ENCODE measurements around the gene MTCL1.

Gene MTCL1

GRCh38 chr18:8776013-8776943 lies 70.9 kb downstream of the MTCL1 start:
- FAIRE-seq: no peak

GRCh38 chr18:8777846-8778245 lies 72.5 kb downstream of the MTCL1 start:
- no peak for FAIRE-seq

GRCh38 chr18:8778386-8778785 lies 73.0 kb downstream of the MTCL1 start:
- no peak for FAIRE-seq

- no peak for FAIRE-seq
Measured at GRCh38 chr18:8778824-8779223, 73.5 kb downstream of the MTCL1 start.

- no peak for FAIRE-seq
Measured at GRCh38 chr18:8779251-8779650, 73.9 kb downstream of the MTCL1 start.

GRCh38 chr18:8780227-8780626 lies 74.9 kb downstream of the MTCL1 start:
- no peak for FAIRE-seq

- no peak for FAIRE-seq
Measured at GRCh38 chr18:8781671-8782070, 76.3 kb downstream of the MTCL1 start.

GRCh38 chr18:8783335-8783993 lies 78.1 kb downstream of the MTCL1 start:
- FAIRE-seq: no peak

GRCh38 chr18:8783994-8784530 lies 78.7 kb downstream of the MTCL1 start:
- FAIRE-seq: no peak

GRCh38 chr18:8785261-8785660 lies 79.9 kb downstream of the MTCL1 start:
- FAIRE-seq: no peak

- FAIRE-seq: no peak
Measured at GRCh38 chr18:8785855-8786482, 80.6 kb downstream of the MTCL1 start.

- no peak for FAIRE-seq
Measured at GRCh38 chr18:8786483-8787370, 81.4 kb downstream of the MTCL1 start.

- no peak for FAIRE-seq
Measured at GRCh38 chr18:8787371-8787670, 82.0 kb downstream of the MTCL1 start.

GRCh38 chr18:8787794-8788193 lies 82.4 kb downstream of the MTCL1 start:
- no peak for FAIRE-seq

GRCh38 chr18:8788503-8789429 lies 83.4 kb downstream of the MTCL1 start:
- no peak for FAIRE-seq

GRCh38 chr18:8791171-8791651 lies 85.9 kb downstream of the MTCL1 start:
- no peak for FAIRE-seq

- FAIRE-seq: no peak
Measured at GRCh38 chr18:8792688-8793316, 87.4 kb downstream of the MTCL1 start.

- FAIRE-seq: no peak
Measured at GRCh38 chr18:8793445-8794155, 88.2 kb downstream of the MTCL1 start.

GRCh38 chr18:8794156-8794933 lies 89.0 kb downstream of the MTCL1 start:
- FAIRE-seq: no peak
